GM21447 (cell line): Measurements from ENCODE around the gene CACNA1S.

Source experiments
- ATAC-seq: cut with Tn5 transposase; IDR thresholded peaks from one replicate; pipeline ENCODE4 v1.9.1; 2021; ENCODE audit not compliant: unreplicated experiment

CACNA1S gene

GRCh38 chr1:201119206-201120197 lies 7.3 kb upstream of the CACNA1S start:
- ATAC-seq: no peak

- no peak for ATAC-seq
These were observed 3.9 kb upstream of the CACNA1S start for GRCh38 chr1:201116091-201116490.

GRCh38 chr1:201115390-201115937 lies 3.2 kb upstream of the CACNA1S start:
- ATAC-seq: no peak

- peak; percentile 92 for ATAC-seq
These were observed 2.3 kb upstream of the CACNA1S start for GRCh38 chr1:201114245-201115131.

GRCh38 chr1:201113451-201114244 lies 1.4 kb upstream of the CACNA1S start:
- no peak for ATAC-seq

- no peak for ATAC-seq
These were observed 700 bp upstream of the CACNA1S start for GRCh38 chr1:201112926-201113325.

GRCh38 chr1:201111672-201112071 lies 554 bp downstream of the CACNA1S start:
- ATAC-seq: no peak

- no peak for ATAC-seq
These were observed 1.1 kb downstream of the CACNA1S start for GRCh38 chr1:201111156-201111555.

GRCh38 chr1:201110616-201111015 lies 1.6 kb downstream of the CACNA1S start:
- no peak for ATAC-seq

- ATAC-seq: no peak
These were observed 2.1 kb downstream of the CACNA1S start for GRCh38 chr1:201110138-201110537.

GRCh38 chr1:201109651-201110050 lies 2.6 kb downstream of the CACNA1S start:
- no peak for ATAC-seq

GRCh38 chr1:201108614-201109013 lies 3.6 kb downstream of the CACNA1S start:
- no peak for ATAC-seq

- ATAC-seq: no peak
These were observed 6.5 kb downstream of the CACNA1S start for GRCh38 chr1:201105688-201106087.

GRCh38 chr1:201104141-201104540 lies 8.1 kb downstream of the CACNA1S start:
- no peak for ATAC-seq

GRCh38 chr1:201103666-201104065 lies 8.6 kb downstream of the CACNA1S start:
- ATAC-seq: no peak

- ATAC-seq: no peak
These were observed 11.9 kb downstream of the CACNA1S start for GRCh38 chr1:201100169-201100930.

GRCh38 chr1:201098992-201099677 lies 13.1 kb downstream of the CACNA1S start:
- ATAC-seq: no peak

- ATAC-seq: no peak
These were observed 15.0 kb downstream of the CACNA1S start for GRCh38 chr1:201096977-201097856.
